ENCODE results near the gene RASGRP1. TPM values are rescaled to one million over a fixed set of nuclear protein-coding genes. Genes with fewer than 3 reads are reported as not detected.

The RASGRP1 gene
- polyA plus RNA-seq: 2.1 and 12.9 TPM in 2 replicates

GRCh38 chr15:38564557-38565286 is at the start of gene RASGRP1:
RASGRP1 (minus strand) TSS chr15:38564814; CDS start chr15:38564628, 186 bp downstream.

GRCh38 chr15:38453971-38454695 is 110.5 kb downstream of the RASGRP1 start, which contains the start of gene FAM98B:
FAM98B (plus strand) TSS chr15:38454127; CDS start chr15:38454162, 35 bp downstream.

Other genes with a start within 250 kb of the RASGRP1 start
- gene FAM98B, start 110.7 kb downstream of the RASGRP1 start, polyA plus RNA-seq: 22.8 and 30.1 TPM in 2 replicates